GM12878 (cell line): ENCODE data around the gene NCR3LG1. TPM values are rescaled to one million over a fixed set of nuclear protein-coding genes. Genes with fewer than 3 reads are reported as not detected.

Experiments used
- ATAC-seq: fragments of 200-7000 bp; cut with Tn5 transposase; 3 replicates; pipeline ENCODE4 v1.9.1; 2020; ENCODE audit warnings: mild to moderate bottlenecking, moderate library complexity
- BruUV-seq: library from RNA; stranded (reverse); fragments of 400-500 nt; replicated peaks from 2 replicates; lab custom pipeline; 2021; lab: Mats Ljungman, UMichigan
- CTCF ChIA-PET: fragments of 300-600 bp; sonication (Branson Sonifier 250); formaldehyde crosslinking; extraction: SDS; loops from one replicate; lab custom pipeline; 2021; ENCODE audit warnings: inconsistent platforms; lab: Yijun Ruan, JAX
- POLR2A ChIA-PET: fragments of 350-600 bp; formaldehyde crosslinking; extraction: SDS; loops from one replicate; lab custom pipeline; 2021; ENCODE audit warnings: inconsistent platforms; lab: Charles Lee
- RAD21 ChIA-PET: fragments of 300-600 bp; sonication (Branson Sonifier 250); formaldehyde crosslinking; loops from one replicate; lab custom pipeline; 2023; ENCODE audit warnings: antibody characterized with exemption; ENCODE audit not compliant: unreplicated experiment; lab: Charles Lee
- SMC1A ChIA-PET: fragments of 300-600 bp; sonication (Branson Sonifier 250); formaldehyde crosslinking; loops from one replicate; lab custom pipeline; 2023; ENCODE audit not compliant: unreplicated experiment, uncharacterized antibody; lab: Charles Lee
- DNase-seq: peaks from one replicate; pipeline ENCODE4 v3.0.0-alpha.2; 2011; ENCODE audit warnings: low read depth, low spot score
- FAIRE-seq: peaks from 3 replicates; lab custom pipeline; 2011; peaks lifted over from hg19 to GRCh38; lab: Jason Lieb, UNC
- H2AFZ ChIP-seq: 2 replicates; pipeline ENCODE4 v1.6.0; 2011; ENCODE audit warnings: low read depth, low read length, control low read depth; ENCODE audit not compliant: control insufficient read depth
- H3K27ac ChIP-seq: 2 replicates; pipeline ENCODE4 v1.5.1; 2011; ENCODE audit warnings: control low read depth; ENCODE audit not compliant: control insufficient read depth, insufficient read depth
- H3K27me3 ChIP-seq, 2 experiments: replicated peaks in 1 of 2; 2 replicates each; pipeline versions ENCODE4 v1.6.0 to v1.6.1; 2011; ENCODE audit warnings: low read length in 1 of 2; ENCODE audit not compliant: control insufficient read depth in 2 of 2, insufficient read depth in 2 of 2
- H3K36me3 ChIP-seq, 2 experiments: 2 replicates each; pipeline ENCODE4 v1.5.1; 2011; ENCODE audit warnings: low read length in 1 of 2; ENCODE audit not compliant: control insufficient read depth in 2 of 2, insufficient read depth in 2 of 2
- H3K4me1 ChIP-seq: 2 replicates; pipeline ENCODE4 v1.6.1; 2011; ENCODE audit warnings: mild to moderate bottlenecking, low read length, moderate library complexity, mixed read lengths; ENCODE audit not compliant: control insufficient read depth, insufficient read depth
- H3K4me2 ChIP-seq: 2 replicates; pipeline ENCODE4 v1.6.0; 2011; ENCODE audit warnings: control low read depth; ENCODE audit not compliant: control insufficient read depth, insufficient read depth
- H3K4me3 ChIP-seq: fragments of 200-600 bp; sonication (generic); 2 replicates; pipeline ENCODE4 v1.5.1; 2016
- H3K79me2 ChIP-seq: 2 replicates; pipeline ENCODE4 v1.6.0; 2011; ENCODE audit warnings: low read length; ENCODE audit not compliant: control insufficient read depth, insufficient read depth
- H3K9ac ChIP-seq: 2 replicates; pipeline ENCODE4 v1.8.0; 2011; ENCODE audit warnings: low read length, control low read depth, mixed read lengths; ENCODE audit not compliant: control insufficient read depth, insufficient read depth
- H3K9me3 ChIP-seq: replicated peaks from 3 replicates; pipeline ENCODE4 v1.5.1; 2011; ENCODE audit warnings: mild to moderate bottlenecking, low read length; ENCODE audit not compliant: control insufficient read depth, insufficient read depth
- H4K20me1 ChIP-seq: 2 replicates; pipeline ENCODE4 v1.6.0; 2011; ENCODE audit not compliant: control insufficient read depth, insufficient read depth
- ASH2L ChIP-seq: fragments of 300-600, 200-600 bp; sonication (generic); IDR thresholded peaks from 2 replicates; pipeline ENCODE4 v1.6.1; 2017; ENCODE audit warnings: low read depth, mild to moderate bottlenecking, borderline replicate concordance
- ATF7 ChIP-seq: fragments of 450-650 bp; IDR thresholded peaks from 2 replicates; pipeline ENCODE4 v1.6.1; 2016; ENCODE audit warnings: low read depth, mild to moderate bottlenecking
- CBX5 ChIP-seq: sonication (generic); IDR thresholded peaks from 2 replicates; pipeline ENCODE4 v1.6.1; 2016; ENCODE audit warnings: low read depth, moderate library complexity, mild to moderate bottlenecking, inconsistent platforms
- NFXL1 ChIP-seq: fragments of 450-650 bp; IDR thresholded peaks from 2 replicates; pipeline ENCODE4 v1.6.1; 2017; ENCODE audit warnings: antibody characterized with exemption, mild to moderate bottlenecking, borderline replicate concordance
- RAD21 ChIP-seq: IDR thresholded peaks from 2 replicates; pipeline ENCODE4 v1.6.1; 2011; ENCODE audit warnings: mild to moderate bottlenecking, low read depth, low read length, moderate library complexity; ENCODE audit not compliant: insufficient read depth
- SP1 ChIP-seq: IDR thresholded peaks from one replicate; pipeline ENCODE4 v1.6.1; 2011; ENCODE audit warnings: low read depth, low read length
- TCF12 ChIP-seq: IDR thresholded peaks from 2 replicates; pipeline ENCODE4 v1.6.1; 2011; ENCODE audit warnings: low read depth, mild to moderate bottlenecking, low read length
- ZBTB11 ChIP-seq: fragments of 450-650 bp; formaldehyde crosslinking; IDR thresholded peaks from 2 replicates; pipeline ENCODE4 v1.5.0; 2022; ENCODE audit warnings: mild to moderate bottlenecking, missing genetic modification characterization
- ZBTB40 ChIP-seq: fragments of 450-650 bp; IDR thresholded peaks from 2 replicates; pipeline ENCODE4 v1.6.1; 2016; ENCODE audit warnings: mild to moderate bottlenecking, moderate library complexity, borderline replicate concordance
- ZNF687 ChIP-seq: fragments of 450-650 bp; IDR thresholded peaks from 2 replicates; pipeline ENCODE4 v1.6.1; 2017; ENCODE audit warnings: mild to moderate bottlenecking, moderate library complexity
- WGBS: methylation state at CpG from one replicate; pipeline ENCODE4 v1.1.6; 2016; ENCODE audit warnings: low lambda C conversion rate; ENCODE audit not compliant: insufficient replicate concordance, insufficient coverage; ENCODE audit errors: missing lambda C conversion rate; 5-methylcytosine and 5-hydroxymethylcytosine counted together
- in situ Hi-C: fragments of 300-500 bp; cut with MboI; formaldehyde crosslinking; loops from 9 replicates; pipeline ENCODE4 v1.14.3; 2018; ENCODE audit warnings: mixed read lengths
- intact Hi-C: fragments of 100-400 bp; cut with micrococcal nuclease; formaldehyde crosslinking; loops from one replicate; pipeline ENCODE4 v1.14.2; 2022; ENCODE audit not compliant: unreplicated experiment
- polyA plus RNA-seq, 11 experiments: library from polyadenylated mRNA; depleted of rRNA in 4 of 11; unstranded in 6 of 11; stranded (reverse) in 5 of 11; fragments of >200 nt; fragmentation: Nextera tagmentation in 4 of 11; fragmentation: Illumina TruSeq in 1 of 11; extraction: Ambion mirVana in 4 of 11; extraction: Trizol in 1 of 11; gene quantifications; 1 replicate in 1 of 11; 2 replicates in 10 of 11; pipeline versions ENCODE4 v1.2.1 to v1.2.3, GENCODE V29; 2011 to 2016; ENCODE audit warnings: inconsistent platforms in 2 of 11, missing spikeins in 2 of 11, low read depth in 1 of 11
- total RNA-seq, 4 experiments: library from RNA; depleted of rRNA in 3 of 4; stranded (reverse); fragments of >200 nt in 3 of 4; fragmentation: Illumina TruSeq in 1 of 4; extraction: Trizol in 1 of 4; gene quantifications; 2 replicates each; pipeline versions ENCODE4 v1.2.1 to v1.2.3, GENCODE V29; 2013 to 2021

Gene NCR3LG1
- total and polyA plus RNA-seq, 10 of the 15 experiments (the other 5 are each of a cell fraction or from before 2014, with no cell fraction given), result under 0.01 to 0.18 (median 0.11) TPM; not detected in 2

GRCh38 chr11:17369684-17370243 lies 18.2 kb downstream of the NCR3LG1 start (continued):
- TF ChIP-seq ATF7, result no peak
- TF ChIP-seq NFXL1, result no peak
- no peak for TF ChIP-seq TCF12
- TF ChIP-seq RAD21, result no peak
- no peak for TF ChIP-seq ZBTB40
- TF ChIP-seq, all 136 proteins: peak for 0

- CTCF ChIA-PET, result no interaction called here
- peak; percentile 88; the same call in 1 of the 2 replicates for TF ChIP-seq CBX5
- no peak for TF ChIP-seq ZNF687
- no peak for TF ChIP-seq SP1
- no peak for TF ChIP-seq ZBTB11
- no peak for TF ChIP-seq ASH2L
- TF ChIP-seq, all 136 proteins: peak for 1
- Histone ChIP-seq H3K4me1 (no peaks in the 10 kb centered on the region), H3K9me3 (peaks cover 27% of the 10 kb centered on the region), H3K27me3 (no peaks in the 10 kb centered on the region), H3K4me2 (no peak overlapping the region), H4K20me1 (no peaks in the 10 kb centered on the region), H3K9ac (no peak overlapping the region), H2AFZ (no peak overlapping the region), H3K79me2 (no peaks in the 10 kb centered on the region), H3K27ac (no peak overlapping the region), H3K4me3 (no peak overlapping the region), H3K36me3 (no peaks in the 10 kb centered on the region)
- no peak for FAIRE-seq
- WGBS, result 0% methylated on average over 3 of the region's 3 CpGs
- POLR2A ChIA-PET, result no interaction called here
- RAD21 ChIA-PET, result no interaction called here
- no peak for DNase-seq
- in situ Hi-C loops (no loop called here), intact Hi-C loops (no loop called here)
- no peak for ATAC-seq
- no TSS peak for BruUV-seq
- SMC1A ChIA-PET, result interaction anchor here (0.7 to 0.9 kb wide), 2 partner anchors 360 to 387 kb away, joined by 3 read pairs; no protein-coding TSS in a partner anchor
These were observed 20.0 kb downstream of the NCR3LG1 start for GRCh38 chr11:17371614-17372013.
